Right forelimb (tissue), 1 donor: ENCODE results near the gene RNF214.
A peak's percentile ranks its signal among the peaks of the same experiment; 100 is the strongest.

ENCODE experiments used
- DNase-seq: peaks from one replicate; pipeline ENCODE4 v3.0.0-alpha.2; 2018

RNF214 gene

DNA sequence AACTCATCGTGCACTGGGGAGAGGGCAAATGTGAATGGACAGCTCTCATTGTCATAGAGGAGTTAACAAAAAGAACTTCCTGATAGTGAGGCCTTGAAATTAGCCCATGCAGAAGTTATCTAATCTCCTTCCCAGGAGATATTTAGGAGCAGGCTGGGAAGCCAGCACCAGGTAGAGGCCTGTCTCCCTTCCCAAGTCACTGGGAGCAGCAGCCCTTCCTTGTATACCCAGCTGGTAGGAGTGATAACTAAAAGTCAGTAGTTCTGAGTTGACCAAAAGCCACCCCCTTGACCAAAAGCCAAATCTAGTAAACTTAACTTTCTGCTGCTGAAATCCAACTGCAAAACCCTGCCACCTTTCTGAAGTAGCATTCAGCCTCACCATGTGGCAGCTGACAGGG lies 57.3 kb downstream of the RNF214 start:
- no peak for DNase-seq

- DNase-seq = no peak
Measured at GRCh38 chr11:117290809-117291396, 58.4 kb downstream of the RNF214 start, which contains the start of gene BACE1-AS. TSS of gene BACE1-AS (plus strand) at chr11:117291346.

- no peak for DNase-seq
Measured at GRCh38 chr11:117292616-117293015, 60.1 kb downstream of the RNF214 start.

DNA sequence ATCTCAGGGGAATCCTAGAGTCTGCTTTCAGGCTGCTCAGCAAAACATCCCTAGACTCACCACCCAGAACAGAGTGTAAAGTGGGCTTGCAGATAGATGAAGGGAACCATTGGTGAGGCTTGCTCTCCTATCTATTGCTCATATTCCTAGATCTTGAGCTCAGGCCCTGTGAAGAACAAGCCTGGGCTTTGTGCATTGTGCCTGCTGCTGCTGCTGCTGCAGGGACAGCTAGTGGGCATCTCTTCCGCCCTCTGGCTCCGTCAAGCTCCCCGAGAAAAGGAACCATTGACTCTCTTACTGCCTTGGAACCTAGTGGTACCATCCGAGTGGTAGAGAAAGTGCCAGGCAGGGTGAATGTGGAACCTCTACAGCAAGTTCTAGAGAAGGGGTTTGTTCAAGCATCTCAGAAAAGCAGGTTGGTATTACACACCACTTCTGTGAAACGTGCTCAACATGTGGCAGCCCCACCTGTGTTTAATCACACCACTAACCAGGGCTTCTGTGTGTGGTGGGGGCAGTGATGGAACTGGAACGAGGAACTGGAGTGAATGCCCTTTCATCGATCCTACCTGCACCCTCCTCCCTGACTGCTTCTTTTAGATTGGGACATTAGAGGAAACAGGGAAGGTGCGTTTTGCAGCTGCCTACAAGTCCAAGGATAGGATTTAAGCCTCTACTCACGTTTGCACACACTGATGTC lies 63.1 kb downstream of the RNF214 start:
- no peak for DNase-seq

DNA sequence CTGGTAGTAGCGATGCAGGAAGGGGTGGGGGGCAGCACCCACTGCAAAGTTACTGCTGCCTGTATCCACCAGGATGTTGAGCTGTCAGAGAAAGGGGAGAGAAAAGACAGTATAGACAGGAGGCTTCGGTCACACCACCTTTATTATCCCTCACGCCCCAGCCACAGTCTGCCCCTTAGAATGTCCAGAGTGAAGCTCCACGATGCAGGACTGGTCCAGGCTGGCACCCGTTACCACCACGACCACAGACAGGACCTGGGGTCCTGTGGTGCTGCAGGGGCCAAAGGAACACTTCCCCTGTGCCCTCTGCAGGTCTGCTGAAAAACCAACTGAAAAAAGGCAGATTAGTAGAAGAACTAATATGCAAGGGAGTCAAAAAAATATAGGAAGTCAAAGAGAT lies 64.4 kb downstream of the RNF214 start:
- no peak for DNase-seq

- no peak for DNase-seq
Measured at GRCh38 chr11:117298195-117298594, 65.7 kb downstream of the RNF214 start.

GRCh38 chr11:117299351-117300282 lies 67.1 kb downstream of the RNF214 start:
- DNase-seq = no peak

GRCh38 chr11:117300283-117300663 lies 67.8 kb downstream of the RNF214 start:
- peak; percentile 62 for DNase-seq

DNA sequence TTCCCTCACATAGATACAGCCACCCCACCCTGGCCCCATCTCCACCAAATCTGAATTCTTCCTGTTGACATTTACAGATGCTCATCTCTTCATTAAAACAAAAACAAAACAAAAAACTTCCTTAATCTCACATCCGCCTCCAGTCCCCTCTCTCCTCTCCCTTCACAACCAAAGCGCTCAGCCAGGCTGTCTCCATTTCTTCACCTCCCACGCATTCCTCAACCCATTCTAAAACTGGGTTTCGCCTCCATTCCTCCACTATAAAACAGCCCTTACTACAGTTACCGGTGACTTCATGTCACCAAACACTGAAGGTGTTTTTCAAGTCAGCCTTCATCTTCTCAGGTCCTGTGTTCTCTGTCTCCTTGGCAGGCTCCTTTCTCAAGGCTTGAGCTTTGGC lies 68.3 kb downstream of the RNF214 start:
- no peak for DNase-seq

GRCh38 chr11:117302228-117302627 lies 69.8 kb downstream of the RNF214 start:
- no peak for DNase-seq

DNA sequence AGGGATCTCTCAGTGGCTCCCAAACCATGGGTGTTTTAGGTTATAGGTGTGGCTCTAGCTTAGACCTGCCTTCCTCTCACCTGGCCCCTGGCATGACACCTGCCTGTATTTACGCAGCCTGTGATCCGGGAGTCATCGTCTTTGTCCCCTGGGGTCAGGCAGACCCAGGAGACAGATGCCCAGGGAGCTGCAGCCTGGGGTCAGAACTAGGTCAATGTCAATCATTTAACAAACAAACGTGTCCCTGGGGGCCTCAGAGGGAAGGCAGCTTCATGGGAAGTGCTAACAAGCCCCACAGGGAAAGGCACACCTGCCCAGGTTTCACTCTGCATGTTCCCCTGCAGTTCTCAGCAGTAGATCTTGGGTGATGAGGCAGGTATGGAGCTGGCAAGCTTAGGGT lies 70.6 kb downstream of the RNF214 start:
- no peak for DNase-seq

GRCh38 chr11:117303646-117304315 lies 71.3 kb downstream of the RNF214 start:
- DNase-seq = no peak

DNA sequence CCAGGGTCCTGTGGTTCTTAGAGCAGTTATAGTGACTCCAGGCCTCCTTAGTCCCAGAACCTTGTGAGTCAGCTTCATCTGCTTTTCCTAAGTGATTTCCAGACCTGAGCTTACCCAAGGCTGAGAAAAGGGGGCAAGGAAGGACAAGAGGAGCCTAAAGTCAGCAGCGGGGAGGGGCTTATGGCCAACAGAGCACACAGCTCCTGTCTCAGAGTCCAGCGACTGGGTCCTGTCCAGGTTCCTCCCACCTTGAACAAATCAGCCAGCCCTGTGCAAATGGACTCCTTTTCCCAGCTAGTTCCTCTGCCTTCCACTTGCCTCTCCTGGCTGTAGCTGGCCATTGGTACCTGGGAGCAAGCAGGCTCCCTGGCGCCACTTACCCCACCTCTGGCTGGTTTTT lies 72.7 kb downstream of the RNF214 start:
- no peak for DNase-seq

DNA sequence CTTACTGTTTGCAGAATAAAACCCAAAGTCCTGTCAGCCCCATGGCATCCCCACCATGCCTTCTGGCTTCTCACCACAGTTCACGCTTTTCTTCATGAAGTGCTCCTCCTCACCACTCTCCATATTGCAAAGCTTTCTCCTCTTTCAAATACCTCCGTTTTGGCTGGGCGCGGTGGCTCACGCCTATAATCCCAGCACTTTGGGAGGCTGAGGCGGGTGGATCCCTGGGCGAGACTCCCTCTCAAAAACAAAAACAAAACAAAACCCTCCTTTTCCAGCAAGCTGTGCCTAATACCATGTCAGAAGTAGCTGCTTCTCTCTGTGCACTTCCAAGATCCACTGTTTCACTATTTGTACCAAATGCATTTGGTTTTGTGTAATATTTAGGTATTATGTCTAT lies 76.8 kb downstream of the RNF214 start:
- DNase-seq = no peak

- no peak for DNase-seq
Measured at GRCh38 chr11:117313091-117313490, 80.6 kb downstream of the RNF214 start.

DNA sequence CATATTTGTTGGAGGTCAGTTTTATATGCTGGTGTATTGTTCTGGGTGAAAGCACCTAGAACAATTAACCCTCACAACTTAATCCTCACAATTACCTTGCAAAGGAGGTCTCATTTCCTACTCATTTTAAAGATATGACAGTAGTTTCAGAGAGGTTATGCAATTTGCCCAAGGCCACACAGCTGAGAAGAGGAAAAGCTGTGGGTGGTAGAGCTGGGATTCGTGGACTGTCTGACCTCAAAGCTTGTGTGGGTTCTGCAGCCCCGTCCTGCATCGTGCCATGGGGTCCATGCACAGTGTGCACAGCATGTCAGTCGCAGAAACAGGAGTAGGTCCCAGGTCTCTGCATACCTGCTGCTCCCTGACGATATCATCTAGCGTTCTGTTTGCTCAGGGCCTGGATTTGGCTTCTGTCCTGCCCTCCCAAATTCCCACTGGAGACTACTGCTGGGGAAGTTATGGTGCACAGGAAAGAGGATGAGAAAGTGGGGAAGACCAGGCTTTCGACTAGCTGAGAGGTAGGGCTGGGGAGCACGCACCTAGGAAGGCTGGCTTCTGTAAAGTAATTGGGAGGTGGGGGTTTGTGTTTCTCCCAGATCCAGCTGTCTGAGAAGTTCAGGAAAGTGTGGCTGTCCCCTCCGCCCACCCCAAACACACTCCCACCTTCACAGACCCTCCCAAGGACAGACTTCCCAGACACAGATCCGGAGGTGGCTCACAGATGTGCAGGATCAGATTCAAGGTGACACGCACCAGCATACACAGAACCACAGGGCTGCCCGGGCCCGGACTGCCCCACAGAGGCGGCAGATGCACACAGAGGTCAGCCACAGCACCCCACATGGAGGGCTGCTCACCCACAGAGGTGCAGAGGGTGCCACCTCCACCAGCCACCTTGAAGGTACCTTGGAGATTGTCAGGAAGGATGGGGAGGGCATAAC lies 81.6 kb downstream of the RNF214 start:
- DNase-seq = no peak

DNA sequence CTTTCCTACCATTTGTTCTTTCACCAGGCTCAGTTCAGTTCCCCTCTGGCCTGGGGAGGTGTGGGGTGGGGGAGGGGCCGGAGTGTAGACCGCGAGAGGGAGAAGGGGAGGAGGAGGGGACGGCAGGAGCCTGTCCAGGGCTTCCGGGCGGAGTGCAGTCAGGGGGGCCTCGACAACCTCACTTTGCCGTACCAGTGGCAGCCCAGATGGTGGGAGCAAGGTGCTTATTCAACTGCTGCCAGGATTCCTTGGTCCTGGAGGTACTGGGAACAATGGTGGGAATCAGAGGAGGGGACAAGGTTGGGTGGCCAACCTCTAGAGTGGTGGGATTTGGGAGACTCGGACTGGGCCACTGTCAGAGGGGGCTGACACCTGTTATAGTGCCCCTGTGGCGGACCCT lies 82.4 kb downstream of the RNF214 start:
- no peak for DNase-seq

DNA sequence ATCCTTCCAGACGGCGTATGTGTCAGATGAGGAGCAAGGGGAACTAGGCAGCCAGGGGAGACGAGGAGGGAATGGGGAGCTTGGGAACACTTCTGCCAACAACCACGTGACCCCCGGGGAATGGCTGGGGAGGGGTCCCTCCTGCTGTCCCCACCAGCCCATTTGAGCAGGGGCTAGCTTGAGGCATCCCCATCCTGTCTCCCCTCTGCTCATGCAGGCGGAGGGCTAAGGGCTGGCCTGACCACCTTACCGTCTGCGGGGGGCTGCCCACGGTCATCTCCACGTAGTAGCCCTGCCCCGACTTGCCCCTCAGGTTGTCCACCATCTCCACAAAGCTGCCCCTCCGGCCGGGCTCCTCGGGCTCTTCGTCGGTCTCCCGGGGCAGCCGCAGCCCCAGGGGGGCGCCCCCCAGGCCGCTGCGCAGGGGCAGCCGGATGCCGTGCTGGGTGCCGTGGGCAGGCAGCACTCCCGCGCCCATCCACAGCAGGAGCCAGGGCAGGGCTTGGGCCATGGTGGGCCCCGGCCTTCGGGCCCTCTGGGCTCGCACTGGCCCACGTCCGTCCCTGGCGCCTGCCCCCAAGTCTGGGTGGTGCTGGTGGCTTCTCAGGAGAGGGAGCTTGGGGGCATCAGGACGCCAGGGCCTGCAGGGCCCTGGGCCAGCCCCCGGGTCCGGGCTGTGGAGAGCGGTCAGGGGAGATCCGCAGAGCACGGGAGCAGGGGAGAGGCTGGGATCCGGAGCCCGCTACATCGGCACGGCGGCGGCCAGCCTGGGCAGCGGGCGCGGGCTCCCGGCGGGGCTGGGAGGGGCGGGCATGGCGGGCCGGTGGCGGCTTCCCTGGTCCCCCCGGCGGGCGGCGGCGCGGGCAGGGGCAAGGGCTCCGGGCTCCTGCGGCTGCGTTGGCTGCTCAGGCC lies 83.1 kb downstream of the RNF214 start:
- DNase-seq = no peak

GRCh38 chr11:117316197-117316961 lies 83.9 kb downstream of the RNF214 start, which contains the start of gene BACE1:
TSS of gene BACE1 (minus strand) at chr11:117316256. CDS start at chr11:117315795, 461 bp downstream.
- peak; percentile 90 for DNase-seq

- no peak for DNase-seq
Measured at GRCh38 chr11:117318738-117319137, 86.3 kb downstream of the RNF214 start.
